GM21423 (cell line): Measurements from ENCODE around the gene MGAT5B.
"Not testable (repeated sequence)": the region's sequence is repeated elsewhere in the genome, so short reads cannot be mapped to it uniquely, and the experiment has no call there.

Source experiments
- ATAC-seq: cut with Tn5 transposase; IDR thresholded peaks from one replicate; pipeline ENCODE4 v1.9.1; 2021; ENCODE audit warnings: mild to moderate bottlenecking, moderate library complexity; ENCODE audit not compliant: unreplicated experiment

MGAT5B gene

GRCh38 chr17:76969598-76970172 is 101.5 kb downstream of the MGAT5B start:
- ATAC-seq: no peak

GRCh38 chr17:76970228-76970627 is 102.0 kb downstream of the MGAT5B start:
- ATAC-seq: not testable (repeated sequence)

GRCh38 chr17:76972046-76972641 is 103.9 kb downstream of the MGAT5B start:
- ATAC-seq: no peak

GRCh38 chr17:76973040-76973439 is 104.8 kb downstream of the MGAT5B start:
- no peak for ATAC-seq

GRCh38 chr17:76974721-76975120 is 106.5 kb downstream of the MGAT5B start:
- ATAC-seq: no peak

- ATAC-seq: not testable (repeated sequence)
These were observed 109.8 kb downstream of the MGAT5B start for GRCh38 chr17:76978050-76978449.

GRCh38 chr17:76981545-76982295 is 113.5 kb downstream of the MGAT5B start:
- ATAC-seq: no peak

GRCh38 chr17:76982408-76983074 is 114.3 kb downstream of the MGAT5B start:
- ATAC-seq: no peak

GRCh38 chr17:76983075-76983775 is 115.0 kb downstream of the MGAT5B start:
- no peak for ATAC-seq

- ATAC-seq: no peak
These were observed 118.2 kb downstream of the MGAT5B start for GRCh38 chr17:76986365-76986764.

- no peak for ATAC-seq
These were observed 119.4 kb downstream of the MGAT5B start for GRCh38 chr17:76987486-76988093.

GRCh38 chr17:76988796-76989195 is 120.6 kb downstream of the MGAT5B start:
- no peak for ATAC-seq

- no peak for ATAC-seq
These were observed 121.3 kb downstream of the MGAT5B start for GRCh38 chr17:76989519-76989918.

- ATAC-seq: no peak
These were observed 124.7 kb downstream of the MGAT5B start for GRCh38 chr17:76992891-76993290.

GRCh38 chr17:76993651-76994050 is 125.4 kb downstream of the MGAT5B start:
- ATAC-seq: no peak

- no peak for ATAC-seq
These were observed 126.0 kb downstream of the MGAT5B start for GRCh38 chr17:76994237-76994637.

GRCh38 chr17:76995387-76996105 is 127.3 kb downstream of the MGAT5B start:
- ATAC-seq: no peak

- ATAC-seq: no peak
These were observed 128.8 kb downstream of the MGAT5B start for GRCh38 chr17:76996741-76997694.

- peak; percentile 79 for ATAC-seq
These were observed 129.9 kb downstream of the MGAT5B start for GRCh38 chr17:76997981-76998531.
